ENCODE results near the gene TAF11L4.
"Not testable (repeated sequence)": the region's sequence is repeated elsewhere in the genome, so short reads cannot be mapped to it uniquely, and the experiment has no call there.

GRCh38 chr5:17517526-17517925 lies 4.1 kb upstream of the TAF11L4 start:
- TF ChIP-seq TEAD4 (IDR thresholded peaks at IDR 0.05; ENCODE audit: borderline replicate concordance, insufficient read depth); USF2 (IDR thresholded peaks at IDR 0.05; ENCODE audit: borderline replicate concordance, low read depth, low read length); POLR2AphosphoS5 (IDR thresholded peaks at IDR 0.05; ENCODE audit: low read depth, low read length); CTCF (IDR thresholded peaks at IDR 0.05); EZH2phosphoT487 (IDR thresholded peaks at IDR 0.05; ENCODE audit: borderline replicate concordance, low read depth); IRF3 (IDR thresholded peaks at IDR 0.05; ENCODE audit: low read depth, low read length); PBX3 (IDR thresholded peaks at IDR 0.05); EP300 (IDR thresholded peaks at IDR 0.05; ENCODE audit: borderline replicate concordance in 1 of 2, low read depth in 1 of 2, low read length in 1 of 2); NFIC (IDR thresholded peaks at IDR 0.05; ENCODE audit: borderline replicate concordance): not testable (repeated sequence)

Data from SK-N-SH (cell line).